ENCODE data around the gene RPA1. TPM values are rescaled to one million over a fixed set of nuclear protein-coding genes. Genes with fewer than 3 reads are reported as not detected.

RPA1 gene
- total and polyA plus RNA-seq, 10 of the 15 experiments (the other 5 are each of a cell fraction or from before 2014, with no cell fraction given) = 35.9 to 198 (median 71.2) TPM

- TF ChIP-seq NKRF (conservative IDR thresholded peaks at IDR 0.05) (peak; percentile 86), SMAD5 (IDR thresholded peaks at IDR 0.05; ENCODE audit: low read depth) (peak; percentile 60; the same call in 1 of the 2 replicates), MEF2B (IDR thresholded peaks at IDR 0.05; ENCODE audit: partially characterized antibody, poor library complexity, severe bottlenecking) (no peak), PKNOX1 (IDR thresholded peaks at IDR 0.05) (no peak), SMAD1 (IDR thresholded peaks at IDR 0.05; ENCODE audit: low read depth, partially characterized antibody) (no peak), ZNF592 (IDR thresholded peaks at IDR 0.05) (no peak), POLR2AphosphoS5 (IDR thresholded peaks at IDR 0.05; ENCODE audit: low read length) (peak; percentile 86), NR2F1 (conservative IDR thresholded peaks at IDR 0.05) (peak; percentile 58), SREBF1 (IDR thresholded peaks at IDR 0.05; ENCODE audit: low read length) (no peak), PBX3 (IDR thresholded peaks at IDR 0.05; ENCODE audit: insufficient replicate concordance, low read depth, low read length) (no peak), TCF3 (IDR thresholded peaks at IDR 0.05; ENCODE audit: borderline replicate concordance, insufficient read depth, low read depth, low read length) (0 out of 2 replicates have a peak, but pooled peaks have one; percentile 27), RB1 (IDR thresholded peaks at IDR 0.05; ENCODE audit: borderline replicate concordance) (peak; percentile 98; the same call in 1 of the 2 replicates), STAT1 (conservative IDR thresholded peaks at IDR 0.05) (peak; percentile 82; the same call in 1 of the 2 replicates), ZNF384 (IDR thresholded peaks at IDR 0.05; ENCODE audit: borderline replicate concordance, low read depth, low read length) (no peak), ZBED1 (IDR thresholded peaks at IDR 0.05; ENCODE audit: borderline replicate concordance) (no peak), CBFB (IDR thresholded peaks at IDR 0.05; ENCODE audit: low read depth) (no peak), POLR2A (IDR thresholded peaks at IDR 0.05; ENCODE audit: low read depth, low read length) (peak; percentile 87), ASH2L (IDR thresholded peaks at IDR 0.05; ENCODE audit: borderline replicate concordance, low read depth) (0 out of 2 replicates have a peak, but pooled peaks have one; percentile 24), MTA2 (IDR thresholded peaks at IDR 0.05; ENCODE audit: low read depth) (no peak), NR2C1 (IDR thresholded peaks at IDR 0.05) (no peak), TBL1XR1 (IDR thresholded peaks at IDR 0.05; ENCODE audit: low read depth, low read length) (no peak)
These were observed at the start of gene RPA1, which contains the start of gene SMYD4 (continued) for GRCh38 chr17:1829592-1830257.
